Hematopoietic multipotent progenitor cell treated with erythropoietin and hydrocortisone succinate and interleukin-3 and kit ligand, for 17 days (in vitro differentiated cells): Measurements from ENCODE around the gene EDC4.
A peak's percentile ranks its signal among the peaks of the same experiment; 100 is the strongest.
"Not testable (repeated sequence)": the region's sequence is repeated elsewhere in the genome, so short reads cannot be mapped to it uniquely, and the experiment has no call there.

Experiments used
- DNase-seq: peaks from one replicate; pipeline ENCODE4 v3.0.0-alpha.2; 2015; ENCODE audit warnings: low spot score

EDC4 gene, protein sequence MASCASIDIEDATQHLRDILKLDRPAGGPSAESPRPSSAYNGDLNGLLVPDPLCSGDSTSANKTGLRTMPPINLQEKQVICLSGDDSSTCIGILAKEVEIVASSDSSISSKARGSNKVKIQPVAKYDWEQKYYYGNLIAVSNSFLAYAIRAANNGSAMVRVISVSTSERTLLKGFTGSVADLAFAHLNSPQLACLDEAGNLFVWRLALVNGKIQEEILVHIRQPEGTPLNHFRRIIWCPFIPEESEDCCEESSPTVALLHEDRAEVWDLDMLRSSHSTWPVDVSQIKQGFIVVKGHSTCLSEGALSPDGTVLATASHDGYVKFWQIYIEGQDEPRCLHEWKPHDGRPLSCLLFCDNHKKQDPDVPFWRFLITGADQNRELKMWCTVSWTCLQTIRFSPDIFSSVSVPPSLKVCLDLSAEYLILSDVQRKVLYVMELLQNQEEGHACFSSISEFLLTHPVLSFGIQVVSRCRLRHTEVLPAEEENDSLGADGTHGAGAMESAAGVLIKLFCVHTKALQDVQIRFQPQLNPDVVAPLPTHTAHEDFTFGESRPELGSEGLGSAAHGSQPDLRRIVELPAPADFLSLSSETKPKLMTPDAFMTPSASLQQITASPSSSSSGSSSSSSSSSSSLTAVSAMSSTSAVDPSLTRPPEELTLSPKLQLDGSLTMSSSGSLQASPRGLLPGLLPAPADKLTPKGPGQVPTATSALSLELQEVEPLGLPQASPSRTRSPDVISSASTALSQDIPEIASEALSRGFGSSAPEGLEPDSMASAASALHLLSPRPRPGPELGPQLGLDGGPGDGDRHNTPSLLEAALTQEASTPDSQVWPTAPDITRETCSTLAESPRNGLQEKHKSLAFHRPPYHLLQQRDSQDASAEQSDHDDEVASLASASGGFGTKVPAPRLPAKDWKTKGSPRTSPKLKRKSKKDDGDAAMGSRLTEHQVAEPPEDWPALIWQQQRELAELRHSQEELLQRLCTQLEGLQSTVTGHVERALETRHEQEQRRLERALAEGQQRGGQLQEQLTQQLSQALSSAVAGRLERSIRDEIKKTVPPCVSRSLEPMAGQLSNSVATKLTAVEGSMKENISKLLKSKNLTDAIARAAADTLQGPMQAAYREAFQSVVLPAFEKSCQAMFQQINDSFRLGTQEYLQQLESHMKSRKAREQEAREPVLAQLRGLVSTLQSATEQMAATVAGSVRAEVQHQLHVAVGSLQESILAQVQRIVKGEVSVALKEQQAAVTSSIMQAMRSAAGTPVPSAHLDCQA (N-terminal part only)

DNA sequence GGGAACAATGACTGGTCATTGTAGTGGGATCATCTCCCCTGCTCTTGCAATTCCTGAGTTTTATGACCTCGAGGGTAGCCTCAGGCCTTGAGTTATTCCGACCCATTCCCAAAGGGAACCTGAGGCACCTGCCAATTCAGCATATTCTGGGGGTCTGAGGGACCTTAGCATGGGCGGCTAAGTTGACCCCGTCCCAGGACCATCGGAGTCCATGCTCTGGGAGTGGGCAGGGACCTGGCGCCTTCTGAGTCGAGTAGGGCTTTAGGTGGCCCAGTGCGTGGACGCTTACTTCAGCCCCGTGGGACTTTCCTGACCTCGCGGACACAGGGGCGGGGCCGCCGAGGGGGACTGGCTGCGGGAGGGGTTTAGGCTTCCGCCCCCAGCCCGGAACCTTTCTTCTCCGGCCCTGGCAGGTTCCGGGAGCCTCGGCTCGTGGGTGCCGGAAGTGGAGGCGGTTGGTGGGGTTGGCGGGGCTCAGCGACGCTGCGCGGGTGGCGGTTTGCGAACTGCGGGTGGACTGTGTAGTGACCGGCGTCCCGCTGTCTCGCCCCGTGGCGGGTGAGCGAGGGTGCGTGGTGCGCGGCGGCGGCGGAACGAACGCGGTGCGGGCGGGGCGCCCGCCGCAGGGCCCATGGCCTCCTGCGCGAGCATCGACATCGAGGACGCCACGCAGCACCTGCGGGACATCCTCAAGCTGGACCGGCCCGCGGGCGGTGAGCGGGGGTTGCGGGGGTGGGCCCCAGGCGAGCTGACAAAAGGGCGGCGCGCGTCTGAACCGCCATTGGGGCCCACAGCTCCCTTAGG lies at the start of gene EDC4:
TSS of gene EDC4 (plus strand) at position 422 of the 804 bp plus-strand sequence. CDS start at position 632, 210 bp downstream.
- DNase-seq = peak; percentile 69

DNA sequence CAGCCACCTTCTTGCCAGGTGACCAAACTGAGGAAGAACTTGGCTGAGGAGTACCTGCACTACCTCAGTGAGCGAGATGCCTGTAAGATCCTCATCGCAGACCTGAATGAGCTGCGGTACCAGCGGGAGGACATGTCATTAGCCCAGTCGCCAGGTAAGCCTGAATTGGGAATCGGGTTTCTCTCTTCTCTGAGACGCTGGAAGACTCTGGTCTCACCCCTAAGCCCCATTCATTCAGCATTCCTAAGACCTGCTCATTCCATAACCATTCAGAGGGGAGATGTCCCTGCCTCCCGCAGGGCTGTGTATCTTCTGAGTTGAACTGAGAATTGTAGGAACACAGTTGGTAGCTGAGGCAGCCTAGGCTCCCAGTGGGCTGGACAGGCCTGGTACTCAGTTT lies 47.7 kb upstream of the EDC4 start:
- no peak for DNase-seq

DNA sequence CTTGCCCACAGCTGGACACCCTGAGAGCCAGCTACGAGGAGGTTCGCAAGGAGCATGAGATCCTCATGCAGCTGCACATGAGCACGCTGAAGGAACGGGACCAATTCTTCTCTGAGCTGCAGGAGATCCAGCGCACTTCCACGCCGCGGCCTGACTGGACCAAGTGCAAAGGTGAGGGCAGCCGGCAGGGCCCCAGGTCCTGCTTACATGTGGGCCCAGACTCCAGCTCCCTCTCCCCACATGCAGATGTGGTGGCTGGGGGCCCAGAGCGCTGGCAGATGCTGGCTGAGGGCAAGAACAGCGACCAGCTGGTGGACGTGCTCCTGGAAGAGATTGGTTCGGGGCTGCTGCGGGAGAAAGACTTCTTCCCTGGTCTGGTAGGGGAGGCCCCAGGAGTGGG lies 46.9 kb upstream of the EDC4 start:
- DNase-seq = no peak

DNA sequence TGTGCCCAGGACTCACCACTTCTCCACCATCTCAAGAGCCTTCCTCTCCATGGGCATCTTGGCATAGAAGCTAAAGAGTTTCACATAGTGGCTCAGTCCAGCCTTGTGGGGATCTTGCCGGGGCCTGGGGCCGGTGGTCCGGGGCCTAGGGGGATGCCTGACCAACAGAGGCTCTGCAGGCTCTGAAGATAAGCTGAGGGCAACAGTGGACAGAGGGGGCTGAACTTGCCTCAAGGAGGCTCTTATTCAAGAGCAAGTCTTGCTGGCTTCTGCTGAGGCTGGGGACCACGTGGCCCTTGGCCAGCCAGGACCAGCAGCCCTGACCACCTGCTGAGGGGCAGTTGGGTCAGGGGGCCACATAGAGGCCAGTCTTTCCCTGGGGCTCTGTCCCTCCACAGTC lies 44.2 kb upstream of the EDC4 start:
- DNase-seq = no peak

DNA sequence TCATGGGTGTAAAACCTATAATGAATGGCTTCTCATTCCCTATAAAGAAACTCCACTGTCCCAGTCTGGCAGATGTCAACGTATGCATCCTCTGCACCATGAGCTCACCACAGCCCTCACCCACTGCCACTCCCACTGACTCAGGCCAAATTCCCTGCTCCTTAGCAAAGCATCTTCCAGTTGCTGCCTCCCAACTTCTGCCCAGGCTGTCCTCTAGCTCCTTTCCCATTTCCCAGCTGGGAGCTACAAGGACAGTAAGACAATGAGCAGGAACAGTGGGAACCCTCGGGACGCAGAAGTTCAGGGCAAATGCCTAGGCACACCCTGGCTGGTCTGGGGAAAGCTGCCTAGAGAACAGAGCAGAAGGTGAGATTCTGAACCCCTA lies 39.8 kb upstream of the EDC4 start:
- peak; percentile 46 for DNase-seq

DNA sequence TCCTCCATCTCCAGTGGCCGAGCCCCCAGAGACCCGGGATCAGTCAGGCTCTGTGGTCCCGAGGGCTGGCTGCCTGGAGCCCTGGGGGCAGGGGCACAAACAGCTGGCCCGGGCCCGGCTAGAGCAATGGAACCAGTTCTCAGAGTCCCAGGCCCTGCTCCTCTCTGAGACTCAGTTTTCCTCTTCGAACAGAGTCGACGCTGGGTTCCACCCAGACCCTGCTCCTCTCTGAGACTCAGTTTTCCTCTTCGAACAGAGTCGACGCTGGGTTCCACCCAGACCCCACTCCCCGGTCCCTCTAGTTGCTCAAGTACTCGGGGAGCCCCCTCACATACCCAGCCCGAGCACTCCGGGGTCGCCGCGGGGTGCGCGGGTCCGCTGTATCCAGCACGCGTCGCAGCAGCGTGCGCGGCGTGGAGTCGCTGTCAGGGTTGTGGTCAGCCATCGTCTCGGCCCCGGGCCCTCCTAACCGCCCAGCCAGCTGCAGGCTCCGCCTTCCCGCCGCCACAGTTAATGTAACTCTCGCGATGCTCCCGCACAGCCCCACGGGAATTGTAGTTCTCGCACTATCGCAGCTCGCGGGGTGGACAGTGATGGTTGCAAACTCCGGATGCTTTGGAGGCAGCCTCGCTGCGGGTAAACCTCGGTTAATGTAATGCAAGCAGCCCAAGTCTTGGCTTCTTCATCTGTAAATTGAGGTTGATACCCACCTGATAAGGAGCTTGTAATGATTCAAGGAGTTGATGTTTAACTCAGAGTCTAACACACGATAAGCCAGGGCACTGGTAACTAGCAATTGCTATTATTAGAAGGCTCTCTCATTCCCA lies 39.2 kb upstream of the EDC4 start:
- DNase-seq = peak; percentile 90

DNA sequence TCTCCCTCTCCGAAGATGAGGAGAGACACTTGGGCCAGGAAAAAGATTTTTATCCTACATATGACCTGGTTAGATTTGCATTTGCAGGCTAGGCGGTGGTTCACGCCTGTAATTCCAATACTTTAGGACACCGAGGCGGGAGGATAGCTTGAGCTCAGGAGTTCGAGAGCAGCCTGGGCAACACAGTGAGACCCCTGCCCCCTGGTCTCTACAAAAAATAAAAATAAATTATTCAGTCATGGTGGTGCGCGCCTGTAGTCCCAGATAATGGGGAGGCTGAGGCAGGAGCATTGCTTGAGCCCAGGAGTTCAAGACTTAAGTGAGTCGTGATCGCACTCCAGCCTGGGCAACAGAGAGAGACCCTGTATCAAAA lies 38.6 kb upstream of the EDC4 start:
- DNase-seq = no peak

DNA sequence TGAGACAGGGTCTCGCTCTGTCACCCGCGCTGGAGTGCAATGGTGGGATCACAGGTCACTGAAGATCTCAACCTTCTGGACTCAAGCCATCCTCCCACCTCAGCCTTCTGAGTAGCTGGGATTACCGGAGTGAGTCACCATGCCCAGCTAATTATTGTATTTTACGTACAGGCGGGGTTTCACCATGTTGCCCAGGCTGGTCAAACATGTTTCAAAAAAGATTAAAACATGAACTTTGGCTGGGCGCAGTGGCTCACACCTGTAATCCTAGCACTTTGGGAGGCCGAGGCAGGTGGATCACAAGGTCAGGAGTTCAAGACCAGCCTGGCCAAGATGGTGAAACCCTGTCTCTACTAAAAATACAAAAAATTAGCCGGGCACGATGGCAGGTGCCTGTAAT lies 35.7 kb upstream of the EDC4 start:
- not testable (repeated sequence) for DNase-seq

DNA sequence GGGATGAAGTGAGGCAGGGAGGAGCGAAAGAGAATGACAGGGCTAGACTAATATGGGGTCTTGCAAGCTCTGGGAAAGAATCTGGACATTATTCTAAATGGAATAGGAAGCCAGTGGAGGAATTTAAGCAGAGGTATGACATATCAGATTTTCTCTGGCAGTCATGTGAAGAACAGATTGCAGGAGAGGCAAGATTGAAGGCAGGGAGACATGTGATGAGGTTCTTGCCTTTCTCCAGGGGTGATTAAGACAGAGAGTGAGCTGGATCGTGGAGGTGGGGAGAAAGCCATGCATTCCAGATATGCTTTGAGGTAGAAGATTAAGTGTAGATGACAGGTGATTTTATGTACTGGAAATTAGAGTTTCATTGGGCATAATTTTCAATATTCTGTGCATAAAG lies 35.0 kb upstream of the EDC4 start:
- DNase-seq = no peak

DNA sequence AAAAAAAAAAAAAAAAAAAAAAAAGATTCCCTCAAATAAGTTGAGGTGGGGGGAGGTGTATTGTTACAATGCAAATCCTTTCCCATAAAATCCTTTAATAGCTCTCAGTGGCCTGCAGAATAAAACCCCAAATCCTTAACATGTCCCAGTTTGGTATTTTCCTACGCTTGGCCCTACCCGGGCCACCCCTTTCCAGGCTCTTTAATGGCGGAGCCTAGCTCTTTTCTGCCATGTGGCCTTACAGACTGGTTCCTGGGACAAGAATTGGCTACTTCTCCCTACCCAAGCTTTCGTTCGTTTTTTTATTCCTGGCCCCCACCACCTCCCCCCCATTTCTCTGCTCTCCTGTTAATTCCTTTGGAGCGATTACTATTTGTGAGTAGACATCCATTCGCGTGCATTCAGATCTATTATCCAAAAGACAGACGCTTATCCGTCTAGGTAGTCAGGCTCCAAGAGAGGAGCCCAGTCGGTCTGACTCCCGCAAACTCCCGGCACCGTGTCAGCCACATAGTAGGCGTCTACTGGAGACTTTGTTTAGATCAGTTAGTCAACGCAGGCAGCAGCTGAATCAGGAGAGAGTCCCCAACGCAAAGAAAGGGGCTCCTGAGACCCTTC lies 31.5 kb upstream of the EDC4 start:
- no peak for DNase-seq

DNA sequence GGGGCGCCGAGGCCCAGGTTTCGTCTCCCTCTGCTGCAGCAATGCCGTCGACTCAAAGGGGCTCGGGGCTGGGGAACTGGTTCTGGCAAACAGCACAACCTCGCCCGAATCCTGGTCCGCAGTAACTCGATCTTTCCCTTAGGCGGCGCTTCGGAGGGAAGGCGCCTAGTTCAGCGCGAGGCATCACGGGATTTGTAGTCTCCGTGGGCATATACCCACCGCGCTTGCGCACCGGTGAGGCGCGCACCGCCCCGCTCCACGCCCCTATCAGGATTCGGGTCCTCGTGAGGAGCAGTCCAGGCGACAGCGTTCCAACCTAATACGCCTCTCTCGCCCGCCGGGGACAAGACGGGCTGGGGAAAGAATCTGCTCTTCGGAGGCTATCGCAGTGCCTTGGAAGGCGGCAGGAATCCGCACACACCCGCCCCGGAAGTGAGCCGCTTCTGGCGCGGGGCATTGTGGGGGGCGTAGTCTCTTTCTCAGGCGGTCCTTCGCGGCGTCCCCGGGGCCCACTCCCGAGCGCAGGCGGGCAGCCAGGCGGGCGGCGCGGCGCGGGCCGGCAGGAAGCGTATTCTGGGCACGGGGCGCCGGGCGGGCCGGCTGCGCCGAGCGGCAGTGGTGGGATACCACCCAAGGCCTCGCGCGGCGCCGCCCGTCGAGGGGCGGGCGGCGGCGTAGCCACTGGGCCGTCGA lies 30.9 kb upstream of the EDC4 start, which contains the start of gene THAP11:
TSS of gene THAP11 (plus strand) at position 505 of the 693 bp plus-strand sequence. CDS start 235 bp downstream, outside the sequence.
- peak; percentile 99 for DNase-seq

DNA sequence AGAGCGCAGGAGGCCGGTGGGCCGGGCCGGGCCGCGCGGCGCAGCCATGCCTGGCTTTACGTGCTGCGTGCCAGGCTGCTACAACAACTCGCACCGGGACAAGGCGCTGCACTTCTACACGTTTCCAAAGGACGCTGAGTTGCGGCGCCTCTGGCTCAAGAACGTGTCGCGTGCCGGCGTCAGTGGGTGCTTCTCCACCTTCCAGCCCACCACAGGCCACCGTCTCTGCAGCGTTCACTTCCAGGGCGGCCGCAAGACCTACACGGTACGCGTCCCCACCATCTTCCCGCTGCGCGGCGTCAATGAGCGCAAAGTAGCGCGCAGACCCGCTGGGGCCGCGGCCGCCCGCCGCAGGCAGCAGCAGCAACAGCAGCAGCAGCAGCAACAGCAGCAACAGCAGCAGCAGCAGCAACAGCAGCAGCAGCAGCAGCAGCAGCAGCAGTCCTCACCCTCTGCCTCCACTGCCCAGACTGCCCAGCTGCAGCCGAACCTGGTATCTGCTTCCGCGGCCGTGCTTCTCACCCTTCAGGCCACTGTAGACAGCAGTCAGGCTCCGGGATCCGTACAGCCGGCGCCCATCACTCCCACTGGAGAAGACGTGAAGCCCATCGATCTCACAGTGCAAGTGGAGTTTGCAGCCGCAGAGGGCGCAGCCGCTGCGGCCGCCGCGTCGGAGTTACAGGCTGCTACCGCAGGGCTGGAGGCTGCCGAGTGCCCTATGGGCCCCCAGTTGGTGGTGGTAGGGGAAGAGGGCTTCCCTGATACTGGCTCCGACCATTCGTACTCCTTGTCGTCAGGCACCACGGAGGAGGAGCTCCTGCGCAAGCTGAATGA lies 30.1 kb upstream of the EDC4 start:
- DNase-seq = peak; percentile 32

DNA sequence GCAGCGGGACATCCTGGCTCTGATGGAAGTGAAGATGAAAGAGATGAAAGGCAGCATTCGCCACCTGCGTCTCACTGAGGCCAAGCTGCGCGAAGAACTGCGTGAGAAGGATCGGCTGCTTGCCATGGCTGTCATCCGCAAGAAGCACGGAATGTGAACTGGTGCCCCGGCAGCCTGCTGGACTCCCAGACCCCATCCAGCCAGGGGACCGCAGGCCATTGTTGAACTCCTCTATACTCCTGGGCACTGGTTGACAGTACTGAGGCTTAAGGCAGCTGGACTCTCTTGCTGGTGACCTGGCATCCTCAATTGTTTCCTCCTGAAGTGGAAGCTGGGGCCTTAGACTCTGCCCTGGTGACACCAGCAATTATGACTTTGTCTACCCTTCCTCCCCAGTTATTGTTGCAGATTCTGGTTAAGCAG lies 29.5 kb upstream of the EDC4 start:
- no peak for DNase-seq

DNA sequence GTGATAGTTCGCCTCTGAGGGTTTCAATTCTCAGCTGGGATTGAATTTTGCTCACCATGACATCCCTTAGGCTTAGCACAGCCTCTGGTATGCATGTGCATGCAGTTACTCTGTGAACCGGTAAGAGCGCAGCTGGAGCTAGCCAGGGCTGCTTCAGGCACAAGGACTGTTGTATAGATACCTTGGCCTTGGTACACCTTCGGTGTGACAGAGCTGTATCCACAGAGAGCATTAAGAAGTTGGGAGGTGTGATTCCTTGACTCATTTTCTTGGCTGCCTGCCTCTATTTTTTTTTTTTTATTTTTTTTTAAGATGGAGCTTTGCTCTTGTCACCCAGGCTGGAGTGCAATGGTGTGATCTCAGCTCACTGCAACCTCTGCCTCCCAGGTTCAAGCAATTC lies 28.4 kb upstream of the EDC4 start:
- no peak for DNase-seq

DNA sequence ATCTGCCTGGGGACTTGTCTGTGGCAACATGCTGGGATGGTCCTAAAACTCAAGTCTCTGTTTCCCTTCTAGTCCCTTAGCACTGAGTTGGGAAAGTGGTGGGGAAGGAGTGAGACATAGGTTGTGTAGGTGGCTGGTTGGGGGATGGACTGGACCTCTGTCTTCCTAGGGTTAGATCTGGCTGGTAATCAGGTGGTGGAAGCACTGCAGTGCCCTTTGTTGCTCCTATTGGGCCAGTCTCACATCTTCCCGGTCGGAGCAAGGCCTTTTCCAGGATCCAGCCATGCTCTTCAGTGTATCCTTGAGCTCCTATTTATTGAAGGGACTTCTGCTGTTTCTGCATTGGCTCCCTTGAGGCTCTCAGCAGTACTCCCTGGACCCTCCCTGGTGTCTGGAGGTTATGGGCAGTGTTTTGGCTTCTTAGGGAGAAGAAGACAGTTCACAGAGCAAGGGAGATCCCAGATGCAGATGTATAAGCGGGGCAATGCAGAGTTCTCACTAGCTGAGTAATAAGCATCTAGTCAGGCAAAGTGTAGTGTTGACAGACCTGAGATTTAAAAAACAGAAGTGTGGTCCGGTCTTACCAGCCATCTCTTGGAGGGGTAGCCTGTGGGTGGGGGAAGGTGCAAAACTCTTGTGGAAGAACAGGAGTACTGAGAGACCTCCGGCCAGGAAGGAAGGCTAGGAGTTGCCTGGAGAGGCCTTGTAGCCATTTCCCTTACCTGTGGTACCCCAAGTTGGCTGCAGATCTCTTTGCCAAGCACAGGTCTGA lies 27.4 kb upstream of the EDC4 start:
- no peak for DNase-seq

DNA sequence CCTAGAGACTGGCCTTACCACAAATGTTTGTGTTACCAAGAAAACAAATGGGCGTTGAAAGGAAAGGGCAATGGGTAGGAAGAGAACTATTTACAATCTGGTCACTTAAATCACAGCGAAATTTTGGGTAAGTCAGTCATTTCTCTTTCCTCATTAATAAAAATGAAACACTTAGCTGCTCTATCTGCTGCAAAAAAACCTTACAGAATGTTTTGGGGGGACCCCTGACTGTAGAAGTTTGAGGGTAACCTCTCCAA lies 26.9 kb upstream of the EDC4 start:
- DNase-seq = no peak

DNA sequence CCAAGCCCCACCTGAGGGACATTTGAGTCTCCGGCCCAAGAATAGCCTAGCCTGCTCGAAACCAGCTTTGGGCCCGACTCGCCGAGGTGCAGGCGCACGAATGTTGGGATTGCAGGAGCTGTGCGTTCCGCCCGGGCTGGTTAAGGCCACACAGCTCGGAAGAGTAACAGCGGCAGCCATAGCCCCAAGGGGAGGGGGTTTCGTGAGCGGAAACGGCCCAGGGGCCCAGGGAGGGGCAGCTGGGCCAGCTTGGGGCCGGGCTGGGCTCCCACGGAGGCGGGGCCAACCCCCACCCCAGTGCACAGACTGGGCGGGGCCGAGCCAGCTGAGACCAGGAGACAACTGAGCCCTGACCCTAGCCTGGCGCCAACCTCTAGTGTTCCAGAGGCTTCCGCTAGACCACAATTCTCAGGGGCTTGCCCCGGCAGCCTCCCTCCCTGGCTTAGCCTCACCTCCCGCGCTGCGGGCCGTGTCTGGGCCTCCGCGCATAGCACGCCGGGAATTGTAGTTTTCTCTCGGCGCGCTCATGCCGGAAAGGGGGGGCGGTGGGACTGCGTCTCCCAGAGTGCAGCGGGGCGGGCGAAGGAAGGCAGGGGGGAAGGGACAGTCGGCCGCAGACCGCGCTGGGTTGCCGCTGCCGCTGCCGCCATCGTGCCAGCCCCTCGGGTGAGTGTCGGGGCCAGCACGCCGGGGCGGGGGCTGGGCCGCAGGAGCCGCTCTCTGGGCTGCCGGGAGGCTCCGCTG lies 26.4 kb upstream of the EDC4 start, which contains the start of gene NUTF2:
TSS of gene NUTF2 (plus strand) at position 614 of the 744 bp plus-strand sequence. CDS start 18,198 bp downstream, outside the sequence.
- DNase-seq = peak; percentile 92
